PFSK-1 (cell line): Measurements from ENCODE around the gene HTR1A.

ENCODE experiments used
- FOXP2 ChIP-seq: optimal IDR thresholded peaks from 2 replicates; pipeline ENCODE3; 2011; ENCODE audit warnings: borderline replicate concordance, control low read depth, inconsistent platforms; ENCODE audit not compliant: insufficient read depth; ENCODE audit errors: extremely low read length, extremely low read depth
- POLR2AphosphoS5 ChIP-seq: IDR thresholded peaks from 2 replicates; pipeline ENCODE4 v1.6.1; 2012; ENCODE audit warnings: low read depth, mild to moderate bottlenecking, control low read depth, low read length, moderate library complexity
- SIN3A ChIP-seq: IDR thresholded peaks from 2 replicates; pipeline ENCODE4 v1.6.1; 2012; ENCODE audit warnings: mild to moderate bottlenecking, low read length, moderate library complexity, borderline replicate concordance; ENCODE audit not compliant: insufficient read depth
- TAF1 ChIP-seq: IDR thresholded peaks from 2 replicates; pipeline ENCODE4 v1.6.1; 2012; ENCODE audit warnings: low read length, control low read depth, borderline replicate concordance; ENCODE audit not compliant: insufficient read depth
- TF ChIP-seq, protein P1 (sequence below), 2 experiments: IDR thresholded peaks; 2 replicates each; pipeline versions ENCODE4 v1.6.1 to v1.8.0; 2011 to 2012; ENCODE audit warnings: low read depth in 2 of 2, low read length in 2 of 2, control low read depth in 1 of 2, inconsistent platforms in 1 of 2, mild to moderate bottlenecking in 1 of 2, moderate library complexity in 1 of 2; ENCODE audit not compliant: insufficient read depth in 1 of 2

GRCh38 chr5:63928451-63928850 lies 33.8 kb downstream of the HTR1A start:
- TF ChIP-seq TAF1 (no peak), POLR2AphosphoS5 (no peak), SIN3A (no peak), FOXP2 (no peak)
- TF ChIP-seq, protein P1, sequence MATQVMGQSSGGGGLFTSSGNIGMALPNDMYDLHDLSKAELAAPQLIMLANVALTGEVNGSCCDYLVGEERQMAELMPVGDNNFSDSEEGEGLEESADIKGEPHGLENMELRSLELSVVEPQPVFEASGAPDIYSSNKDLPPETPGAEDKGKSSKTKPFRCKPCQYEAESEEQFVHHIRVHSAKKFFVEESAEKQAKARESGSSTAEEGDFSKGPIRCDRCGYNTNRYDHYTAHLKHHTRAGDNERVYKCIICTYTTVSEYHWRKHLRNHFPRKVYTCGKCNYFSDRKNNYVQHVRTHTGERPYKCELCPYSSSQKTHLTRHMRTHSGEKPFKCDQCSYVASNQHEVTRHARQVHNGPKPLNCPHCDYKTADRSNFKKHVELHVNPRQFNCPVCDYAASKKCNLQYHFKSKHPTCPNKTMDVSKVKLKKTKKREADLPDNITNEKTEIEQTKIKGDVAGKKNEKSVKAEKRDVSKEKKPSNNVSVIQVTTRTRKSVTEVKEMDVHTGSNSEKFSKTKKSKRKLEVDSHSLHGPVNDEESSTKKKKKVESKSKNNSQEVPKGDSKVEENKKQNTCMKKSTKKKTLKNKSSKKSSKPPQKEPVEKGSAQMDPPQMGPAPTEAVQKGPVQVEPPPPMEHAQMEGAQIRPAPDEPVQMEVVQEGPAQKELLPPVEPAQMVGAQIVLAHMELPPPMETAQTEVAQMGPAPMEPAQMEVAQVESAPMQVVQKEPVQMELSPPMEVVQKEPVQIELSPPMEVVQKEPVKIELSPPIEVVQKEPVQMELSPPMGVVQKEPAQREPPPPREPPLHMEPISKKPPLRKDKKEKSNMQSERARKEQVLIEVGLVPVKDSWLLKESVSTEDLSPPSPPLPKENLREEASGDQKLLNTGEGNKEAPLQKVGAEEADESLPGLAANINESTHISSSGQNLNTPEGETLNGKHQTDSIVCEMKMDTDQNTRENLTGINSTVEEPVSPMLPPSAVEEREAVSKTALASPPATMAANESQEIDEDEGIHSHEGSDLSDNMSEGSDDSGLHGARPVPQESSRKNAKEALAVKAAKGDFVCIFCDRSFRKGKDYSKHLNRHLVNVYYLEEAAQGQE (IDR thresholded peaks at IDR 0.05; ENCODE audit: insufficient read depth in 1 of 2, low read depth in 2 of 2, low read length in 2 of 2), result no peak
